HG03196 (cell line): ENCODE measurements around the gene ADAM8.
"Not testable (repeated sequence)": the region's sequence is repeated elsewhere in the genome, so short reads cannot be mapped to it uniquely, and the experiment has no call there.

Experiments
- ATAC-seq: cut with Tn5 transposase; IDR thresholded peaks from one replicate; pipeline ENCODE4 v1.9.1; 2021; ENCODE audit not compliant: unreplicated experiment

ADAM8 gene

GRCh38 chr10:133269367-133269766 is 7.3 kb downstream of the ADAM8 start:
- no peak for ATAC-seq

- no peak for ATAC-seq
Measured at GRCh38 chr10:133268532-133268931, 8.1 kb downstream of the ADAM8 start.

DNA sequence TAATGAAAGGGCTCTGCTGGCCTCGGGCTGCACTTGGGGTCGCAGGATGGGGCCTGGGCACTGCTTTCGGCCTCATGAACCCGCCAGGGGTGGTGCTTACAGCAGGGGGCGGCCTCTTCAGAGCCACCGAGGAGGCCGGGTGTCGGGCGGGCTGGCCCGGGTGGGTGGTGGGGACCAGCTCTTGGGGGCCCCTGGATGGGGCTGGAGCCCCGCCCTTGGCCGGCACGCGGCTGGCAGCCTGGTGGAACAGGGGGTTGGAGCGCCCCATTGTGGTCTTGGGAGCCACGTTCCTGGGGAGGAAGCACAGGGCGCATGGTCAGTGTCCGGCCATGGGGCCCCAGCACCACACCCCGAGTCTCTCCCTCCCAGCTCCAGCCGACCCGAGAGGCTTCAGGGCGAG is 8.8 kb downstream of the ADAM8 start:
- no peak for ATAC-seq

DNA sequence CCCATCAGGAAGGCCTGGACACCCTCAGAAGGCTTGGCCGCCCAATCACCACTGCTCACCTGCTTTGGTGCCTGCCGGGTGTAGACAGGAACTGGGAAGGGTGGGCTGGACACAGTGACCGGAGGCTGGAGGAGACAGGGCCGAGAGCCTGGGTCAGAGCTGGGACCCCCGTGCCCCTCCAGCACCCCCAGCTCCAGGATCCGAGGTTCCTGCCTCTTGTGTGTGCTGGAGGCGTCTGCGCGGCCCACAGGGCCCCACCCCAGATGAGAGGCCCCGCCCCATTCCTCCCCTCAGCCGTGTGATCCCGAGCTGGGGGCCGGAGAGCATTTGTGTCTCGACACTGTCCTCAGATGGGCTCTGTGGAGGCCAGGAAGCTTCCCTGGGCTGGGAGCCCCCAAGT is 9.4 kb downstream of the ADAM8 start:
- no peak for ATAC-seq

GRCh38 chr10:133266056-133266795 is 10.4 kb downstream of the ADAM8 start:
- ATAC-seq: no peak

DNA sequence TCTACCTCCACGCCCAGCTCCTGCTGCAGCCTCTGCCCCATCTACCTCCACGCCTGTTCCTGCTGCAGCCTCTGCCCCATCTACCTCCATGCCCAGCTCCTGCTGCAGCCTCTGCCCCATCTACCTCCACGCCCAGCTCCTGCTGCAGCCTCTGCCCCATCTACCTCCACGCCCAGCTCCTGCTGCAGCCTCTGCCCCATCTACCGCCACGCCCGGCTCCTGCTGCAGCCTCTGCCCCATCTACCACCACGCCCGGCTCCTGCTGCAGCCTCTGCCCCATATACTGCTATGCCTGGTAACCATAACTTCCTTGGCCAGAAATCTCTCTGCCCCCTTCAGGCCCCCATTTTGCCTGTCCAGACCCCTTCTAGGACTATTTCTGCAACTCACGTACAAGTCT is 11.6 kb downstream of the ADAM8 start:
- not testable (repeated sequence) for ATAC-seq

GRCh38 chr10:133264461-133264860 is 12.2 kb downstream of the ADAM8 start:
- no peak for ATAC-seq

- ATAC-seq: no peak
Measured at GRCh38 chr10:133263674-133264073, 13.0 kb downstream of the ADAM8 start.

DNA sequence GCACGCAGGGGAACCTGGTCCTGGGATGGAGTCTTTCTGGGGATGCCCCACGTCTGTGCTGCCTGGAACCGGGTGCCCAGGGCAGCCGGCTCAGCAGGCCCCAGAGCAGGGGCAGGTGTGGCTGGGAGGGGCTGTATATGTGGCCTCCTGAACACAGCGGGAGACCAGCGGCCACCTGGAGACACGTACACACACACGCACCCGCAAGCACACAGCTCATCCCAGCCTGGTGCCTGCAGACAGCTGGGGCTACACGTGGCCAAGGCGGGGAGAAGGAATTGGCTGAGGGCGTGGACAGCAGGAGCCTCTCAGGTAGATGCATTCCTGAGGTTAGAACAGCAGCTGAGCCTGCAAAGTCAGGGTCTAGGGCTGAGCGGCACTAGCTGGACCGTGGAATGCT is 14.0 kb downstream of the ADAM8 start:
- no peak for ATAC-seq

- peak; percentile 36 for ATAC-seq
Measured at GRCh38 chr10:133261726-133262325, 14.8 kb downstream of the ADAM8 start.

DNA sequence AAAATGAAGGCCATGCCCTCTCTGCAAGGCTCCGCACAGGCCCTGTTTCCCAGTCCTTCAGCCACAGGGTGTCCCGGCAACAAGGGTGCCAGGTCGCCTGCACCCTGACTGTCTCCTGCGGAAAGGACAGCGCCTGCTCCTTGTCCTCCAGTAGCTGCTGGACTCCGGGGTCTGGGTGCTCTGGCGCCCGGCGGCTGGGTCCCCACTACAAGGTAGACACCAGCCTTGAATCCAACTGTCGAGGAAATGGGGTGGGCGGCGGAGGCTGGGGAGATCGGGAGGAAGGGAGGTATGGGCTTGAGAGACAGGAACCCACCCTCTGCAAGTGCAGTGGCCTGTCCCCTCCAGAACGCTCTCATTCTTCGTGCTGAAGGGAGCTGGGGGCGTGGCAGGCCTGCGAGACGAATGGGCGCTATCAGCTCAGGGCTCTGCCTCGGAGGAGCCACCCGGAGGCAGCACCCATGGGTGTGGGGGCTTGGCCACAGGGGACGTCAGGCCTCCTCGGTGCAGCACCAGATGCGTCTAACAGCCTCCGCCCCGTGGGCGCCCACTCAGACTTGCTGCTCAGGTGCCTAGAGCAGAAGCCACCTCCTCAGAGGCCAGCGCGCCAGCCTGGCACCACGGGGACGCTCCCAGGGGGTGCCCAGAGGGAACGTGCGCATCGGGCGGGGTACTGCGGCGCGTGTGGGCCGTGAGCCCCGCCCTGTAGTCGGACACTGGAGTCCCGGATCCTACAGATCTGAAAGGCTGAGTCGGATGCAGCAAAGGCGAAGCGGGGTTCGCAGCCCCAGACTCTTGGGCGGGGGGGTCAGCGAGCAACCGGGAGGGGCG is 15.6 kb downstream of the ADAM8 start:
- ATAC-seq: peak; percentile 43

DNA sequence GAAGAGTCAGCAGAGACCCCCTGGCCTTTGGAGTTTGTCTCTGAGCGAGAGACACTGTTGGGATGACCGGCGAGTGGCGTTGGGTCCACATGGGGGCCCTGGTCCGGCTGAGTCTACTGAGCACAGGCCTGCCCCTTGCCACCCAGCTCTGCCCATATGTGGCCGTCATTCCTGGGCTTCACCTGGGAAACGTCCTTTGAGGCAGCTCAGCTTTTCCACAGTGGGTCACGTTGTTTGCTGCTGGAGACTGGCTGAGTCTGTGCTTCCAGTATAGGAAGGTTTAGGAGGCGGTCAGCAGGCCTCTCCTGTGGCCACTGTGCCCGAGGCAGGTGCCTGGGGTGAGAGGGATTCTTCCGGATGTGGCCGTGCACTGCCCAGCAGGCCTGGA is 17.1 kb downstream of the ADAM8 start:
- ATAC-seq: no peak

- ATAC-seq: no peak
Measured at GRCh38 chr10:133258818-133259601, 17.7 kb downstream of the ADAM8 start.

DNA sequence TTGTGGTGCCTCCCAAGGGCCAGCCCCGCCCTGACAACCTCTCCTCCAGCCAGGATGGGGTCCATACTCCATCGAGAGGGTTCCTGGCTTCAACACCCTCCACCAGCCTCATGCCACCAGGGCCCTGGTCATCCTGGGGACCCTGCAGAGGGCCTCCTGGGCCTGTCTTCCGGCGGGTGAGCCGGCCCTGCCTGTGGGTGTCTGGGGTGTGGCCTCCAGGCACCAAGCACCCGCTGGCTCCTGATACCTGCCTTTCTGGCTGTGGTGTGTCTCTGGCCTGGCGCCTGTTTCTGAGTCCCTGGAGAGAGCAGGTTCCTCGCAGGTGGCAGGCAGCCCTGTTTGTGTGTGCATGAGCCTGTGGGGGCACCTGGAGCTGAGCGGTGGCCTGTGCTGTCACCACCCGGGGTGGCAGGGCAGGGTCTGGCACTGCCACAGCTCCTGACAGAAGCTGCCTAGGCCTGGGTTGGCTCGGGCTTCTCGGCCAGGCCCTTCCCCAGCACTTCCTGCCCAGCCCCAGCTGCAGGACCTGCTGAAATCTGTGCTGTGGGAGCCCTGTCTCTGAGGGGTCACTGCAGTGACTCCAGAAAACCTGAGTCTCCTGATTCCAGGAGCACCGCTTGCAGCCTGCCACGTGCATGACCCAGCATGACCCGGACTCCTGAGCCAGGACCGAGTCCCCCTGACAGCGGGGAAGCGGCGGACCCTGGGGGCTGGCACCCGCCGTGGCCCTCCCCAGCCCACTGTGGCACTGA is 18.4 kb downstream of the ADAM8 start:
- no peak for ATAC-seq

DNA sequence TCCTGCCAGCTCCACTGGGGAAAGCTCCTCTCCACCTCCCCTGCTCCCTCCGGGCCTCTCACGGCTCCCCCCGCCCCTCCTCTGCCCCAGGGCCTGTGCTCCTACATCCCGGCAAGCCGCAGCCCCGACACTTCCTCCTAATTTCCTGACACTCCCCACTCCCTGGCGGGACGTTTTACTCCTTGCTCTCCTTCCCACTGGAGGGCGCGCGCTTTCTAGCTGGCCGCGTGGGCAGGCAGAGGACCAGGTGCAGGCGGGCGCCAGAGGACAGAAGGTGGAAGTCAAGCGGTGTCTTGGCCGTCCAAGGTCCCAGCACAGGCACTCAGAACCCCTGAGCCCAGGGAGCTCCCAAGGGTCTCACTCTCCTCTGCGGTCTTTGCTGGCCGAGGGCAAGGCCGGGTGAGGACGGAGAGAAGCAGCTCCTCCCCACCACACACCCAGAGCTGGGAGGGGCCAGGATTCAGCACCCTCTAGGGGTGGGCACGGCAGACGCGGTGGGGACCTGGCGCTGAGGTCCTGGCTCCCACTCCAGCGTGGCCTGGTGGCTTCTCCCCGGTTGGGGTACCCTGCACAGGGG is 19.1 kb downstream of the ADAM8 start:
- ATAC-seq: no peak

DNA sequence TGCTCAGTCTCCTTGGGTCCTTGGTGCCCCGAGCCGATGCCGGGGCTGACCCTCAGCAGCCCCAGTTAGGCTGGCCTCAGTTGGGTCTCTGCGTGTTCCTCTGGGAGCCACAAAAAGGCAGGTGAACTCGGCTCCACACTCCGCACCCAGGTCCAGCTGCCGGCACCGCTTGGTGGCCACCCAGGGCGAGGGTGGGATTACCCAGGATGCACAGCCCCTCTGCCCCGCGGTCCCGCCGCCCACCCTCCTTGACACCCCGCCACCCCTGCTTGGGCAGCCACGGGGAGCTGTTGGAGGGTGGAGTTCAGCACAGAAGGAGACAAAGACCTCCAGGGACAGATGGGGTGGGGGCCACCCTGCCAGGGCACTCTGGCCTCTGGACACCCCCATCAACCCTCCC is 21.3 kb downstream of the ADAM8 start:
- no peak for ATAC-seq

GRCh38 chr10:133254421-133255120 is 22.1 kb downstream of the ADAM8 start:
- no peak for ATAC-seq

- no peak for ATAC-seq
Measured at GRCh38 chr10:133253361-133253955, 23.2 kb downstream of the ADAM8 start.

DNA sequence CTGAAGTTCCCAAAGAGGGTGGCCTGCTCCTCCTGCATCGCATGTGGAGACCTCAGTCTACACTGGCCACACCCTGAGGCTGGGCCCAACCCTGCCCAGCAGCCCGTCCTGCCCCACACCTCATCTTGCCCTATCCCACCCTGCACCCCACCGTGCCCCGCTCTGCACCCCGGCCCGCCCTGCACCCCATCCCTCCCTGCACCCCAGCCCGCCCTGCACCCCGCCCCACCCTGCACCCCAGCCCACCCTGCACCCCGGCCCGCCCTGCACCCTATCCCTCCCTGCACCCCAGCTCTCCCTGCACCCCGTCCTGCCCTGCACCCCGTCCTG is 24.5 kb downstream of the ADAM8 start:
- no peak for ATAC-seq
